Cardiac fibroblast (primary cell): ENCODE data around the gene EN1.
A peak's percentile ranks its signal among the peaks of the same experiment; 100 is the strongest.

Experiments
- DNase-seq, 2 donors: peaks; one replicate each; pipeline versions ENCODE4 v3.0.0 to v3.0.0-alpha.2; 2010; ENCODE audit warnings: low read depth in 2 of 2
- H3K4me3 ChIP-seq, 2 donors: replicated peaks in 1 of 2; 1 replicate in 1 of 2; 2 replicates in 1 of 2; pipeline ENCODE4 v1.5.1; 2011; ENCODE audit warnings: low read depth in 2 of 2, low read length in 2 of 2, mild to moderate bottlenecking in 2 of 2, moderate library complexity in 1 of 2
- TF ChIP-seq, protein P1 (sequence below): IDR thresholded peaks from one replicate; pipeline ENCODE4 v1.5.1; 2011; ENCODE audit warnings: low read depth, mild to moderate bottlenecking, low read length, inconsistent platforms

EN1 gene

DNA sequence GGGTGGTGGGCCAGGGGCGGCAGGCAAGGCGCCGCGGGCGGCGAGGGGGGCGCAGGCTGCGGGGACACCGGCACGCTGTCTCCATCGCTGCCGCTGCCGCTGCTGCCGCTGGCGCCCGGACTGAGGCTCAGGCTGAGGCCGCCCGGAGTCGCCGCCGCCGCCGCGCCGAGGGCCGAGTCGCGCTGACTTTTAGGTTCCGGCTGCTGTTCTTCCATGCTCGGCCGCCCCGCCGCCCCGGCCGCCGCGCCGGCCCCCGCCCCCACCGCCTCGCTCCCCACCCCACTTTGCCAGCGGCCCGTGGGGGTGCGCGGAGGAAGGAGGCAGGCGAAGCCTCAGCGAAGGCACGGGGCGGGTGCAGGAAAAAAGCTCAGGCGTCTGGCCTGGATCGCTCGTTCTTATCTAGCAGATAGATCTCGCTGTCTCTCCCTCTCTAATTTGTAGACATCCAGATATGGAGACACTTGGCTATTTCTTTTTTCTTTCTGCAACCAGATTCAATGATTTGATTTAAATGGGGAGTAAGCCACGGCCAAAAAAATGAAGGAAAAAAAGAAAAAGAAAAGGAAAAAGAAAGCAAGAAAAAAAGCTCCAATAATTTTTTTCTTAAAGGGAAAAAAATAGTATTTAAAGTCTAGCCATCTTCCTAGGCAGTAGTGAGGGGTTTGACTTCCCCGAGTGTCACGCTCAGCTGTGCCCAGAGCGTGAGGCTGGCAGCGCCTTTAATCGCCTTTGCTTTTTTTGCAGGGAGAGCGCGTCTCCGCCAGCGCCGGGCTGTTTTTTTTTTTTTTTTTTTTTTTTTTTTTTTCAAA is at the start of gene EN1:
EN1 (minus strand) TSS at position 696 of the 809 bp plus-strand sequence; CDS start at position 215, 481 bp downstream.
- peak within 1 kb of the TSS; percentile 26 to 35 for H3K4me3 ChIP-seq
- DNase-seq: no peak
- TF ChIP-seq, protein P1, sequence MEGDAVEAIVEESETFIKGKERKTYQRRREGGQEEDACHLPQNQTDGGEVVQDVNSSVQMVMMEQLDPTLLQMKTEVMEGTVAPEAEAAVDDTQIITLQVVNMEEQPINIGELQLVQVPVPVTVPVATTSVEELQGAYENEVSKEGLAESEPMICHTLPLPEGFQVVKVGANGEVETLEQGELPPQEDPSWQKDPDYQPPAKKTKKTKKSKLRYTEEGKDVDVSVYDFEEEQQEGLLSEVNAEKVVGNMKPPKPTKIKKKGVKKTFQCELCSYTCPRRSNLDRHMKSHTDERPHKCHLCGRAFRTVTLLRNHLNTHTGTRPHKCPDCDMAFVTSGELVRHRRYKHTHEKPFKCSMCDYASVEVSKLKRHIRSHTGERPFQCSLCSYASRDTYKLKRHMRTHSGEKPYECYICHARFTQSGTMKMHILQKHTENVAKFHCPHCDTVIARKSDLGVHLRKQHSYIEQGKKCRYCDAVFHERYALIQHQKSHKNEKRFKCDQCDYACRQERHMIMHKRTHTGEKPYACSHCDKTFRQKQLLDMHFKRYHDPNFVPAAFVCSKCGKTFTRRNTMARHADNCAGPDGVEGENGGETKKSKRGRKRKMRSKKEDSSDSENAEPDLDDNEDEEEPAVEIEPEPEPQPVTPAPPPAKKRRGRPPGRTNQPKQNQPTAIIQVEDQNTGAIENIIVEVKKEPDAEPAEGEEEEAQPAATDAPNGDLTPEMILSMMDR: no peak

DNA sequence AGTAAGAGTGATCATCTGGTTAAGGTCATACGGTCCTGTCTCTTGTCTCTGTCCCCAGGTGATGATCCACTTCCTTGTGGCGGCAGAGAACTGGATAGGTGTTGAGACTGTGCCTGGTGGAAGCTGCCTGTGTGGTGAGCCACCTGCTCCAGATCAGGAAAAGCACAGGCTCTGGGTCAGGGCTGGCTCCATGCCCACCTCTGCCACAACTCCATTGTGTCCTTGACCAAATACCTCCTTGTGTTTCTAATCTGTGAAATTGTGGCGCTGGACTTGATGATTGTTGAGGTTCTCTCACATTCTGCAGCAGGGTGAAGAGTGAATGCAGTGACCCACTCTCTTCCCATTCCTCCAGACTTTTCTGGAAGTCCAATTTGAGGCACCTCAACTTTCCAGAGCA is 45.7 kb upstream of the EN1 start:
- no peak for DNase-seq
- H3K4me3 ChIP-seq: no peak overlapping the region
- TF ChIP-seq, protein P1: no peak

DNA sequence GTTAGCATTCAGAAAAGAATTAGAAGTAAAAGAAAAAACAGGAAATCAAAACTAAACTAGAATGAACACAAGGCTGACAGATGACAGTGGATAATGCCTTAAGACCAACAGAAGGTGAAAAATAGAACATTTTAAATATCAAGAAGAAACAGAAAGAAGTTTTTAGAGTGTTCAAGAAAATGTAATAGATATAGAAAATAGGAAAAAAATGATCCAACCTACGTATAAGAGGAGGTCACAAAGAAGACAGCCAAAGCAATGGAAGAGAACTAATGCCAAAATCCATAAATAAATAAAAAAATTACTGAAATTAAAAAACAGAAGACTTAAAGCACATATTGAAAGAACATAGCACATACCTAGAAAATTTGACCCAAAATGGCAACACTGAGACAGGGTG is 42.5 kb upstream of the EN1 start:
- DNase-seq: no peak
- no peak overlapping the region for H3K4me3 ChIP-seq
- TF ChIP-seq, protein P1: no peak

DNA sequence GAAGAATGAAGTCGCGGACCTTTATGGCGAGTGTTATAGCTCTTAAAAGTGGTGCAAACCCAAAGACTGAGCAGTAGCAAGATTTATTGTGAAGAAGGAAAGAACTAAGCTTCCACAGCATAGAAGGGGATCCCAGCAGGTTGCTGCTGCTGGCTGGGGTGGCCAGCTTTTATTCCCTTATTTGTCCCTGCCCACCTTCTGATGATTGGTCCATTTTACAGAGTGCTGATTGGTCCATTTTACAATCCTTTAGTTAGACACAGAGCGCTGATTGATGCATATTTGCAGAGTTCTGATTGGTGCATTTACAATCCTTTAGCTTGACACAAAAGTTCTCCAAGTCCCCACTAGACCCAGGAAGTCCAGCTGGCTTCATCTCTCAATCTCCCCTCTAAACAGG is 36.3 kb upstream of the EN1 start:
- TF ChIP-seq, protein P1: no peak
- H3K4me3 ChIP-seq: no peak overlapping the region

GRCh38 chr2:118882693-118883336 is 35.4 kb upstream of the EN1 start:
- DNase-seq: peak; percentile 58 to 61
- no peak overlapping the region for H3K4me3 ChIP-seq
- TF ChIP-seq, protein P1: peak; percentile 96

More for the DNA sequence above, 36.3 kb upstream of the EN1 start:
- no peak for DNase-seq

DNA sequence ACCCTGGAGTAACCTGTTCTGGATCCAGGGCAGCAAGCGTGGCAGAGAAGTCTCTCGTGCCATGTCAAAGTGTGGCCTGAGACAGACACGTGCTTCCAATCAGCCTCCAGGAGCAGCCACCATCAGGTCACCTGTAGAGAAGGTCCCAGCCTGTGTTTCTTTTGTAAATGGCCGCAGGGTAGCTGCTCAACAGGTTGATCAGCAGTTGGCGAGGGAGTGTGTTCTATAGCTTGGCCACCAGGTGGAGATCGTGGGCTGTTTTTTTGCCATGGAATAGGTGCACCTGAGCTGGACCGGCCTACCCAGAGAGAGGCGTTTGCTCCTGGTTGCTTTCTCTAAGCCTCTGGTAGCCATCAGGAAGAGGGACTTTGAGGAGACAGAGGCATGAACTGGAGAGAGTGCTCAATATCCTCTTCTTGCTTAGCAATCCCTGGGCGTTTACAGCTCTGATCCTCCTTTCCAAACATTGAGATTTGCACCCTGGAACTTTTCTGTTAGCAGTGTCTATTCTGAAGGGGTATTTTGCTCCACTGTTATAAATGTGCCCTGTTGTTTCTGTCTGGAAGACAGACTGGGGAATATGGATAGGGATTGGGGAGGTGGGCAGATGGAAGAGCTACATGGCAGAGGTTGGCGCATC is 34.2 kb upstream of the EN1 start:
- TF ChIP-seq, protein P1: peak; percentile 75
- DNase-seq: peak; percentile 48 to 49
- H3K4me3 ChIP-seq: no peak overlapping the region
